ENCODE data around the gene PARVG.

GRCh38 chr22:44211946-44212930 is 31.5 kb downstream of the PARVG start:
- TF ChIP-seq CTCF (IDR thresholded peaks at IDR 0.05; ENCODE audit: low read depth, low read length), result no peak
- TF ChIP-seq MAX (IDR thresholded peaks at IDR 0.05; ENCODE audit: low read depth, low read length), result no peak

Measured in NB4 (cell line).